Tibial artery (tissue), 4 donors: ENCODE results near the gene CALD1.

ENCODE experiments used
- DNase-seq, 2 donors: peaks; one replicate each; pipeline ENCODE4 v3.0.0-alpha.2; 2019
- H3K27ac ChIP-seq, 2 donors: fragments of 200-600 bp; sonication (generic) in 1 of 2; 1 replicate in 1 of 2; 2 replicates in 1 of 2; pipeline ENCODE4 v1.5.1; 2018 to 2019; ENCODE audit warnings: mild to moderate bottlenecking in 1 of 2
- H3K27me3 ChIP-seq, 2 donors: fragments of 200-600 bp; sonication (generic) in 1 of 2; one replicate each; pipeline versions ENCODE4 v1.5.1 to v1.6.0; 2016 to 2019
- H3K36me3 ChIP-seq, 3 donors: fragments of 200-600 bp; sonication (generic) in 2 of 3; one replicate each; pipeline ENCODE4 v1.5.1; 2016 to 2019; ENCODE audit warnings: mild to moderate bottlenecking in 2 of 3
- H3K4me1 ChIP-seq, 4 donors: fragments of 200-600 bp; sonication (generic) in 2 of 4; 1 replicate in 3 of 4; 2 replicates in 1 of 4; pipeline ENCODE4 v1.5.1; 2016 to 2019
- H3K4me3 ChIP-seq, 2 donors: fragments of 200-600 bp; sonication (generic) in 1 of 2; 1 replicate in 1 of 2; 2 replicates in 1 of 2; pipeline ENCODE4 v1.5.1; 2018 to 2019; ENCODE audit warnings: mild to moderate bottlenecking in 2 of 2
- H3K9me3 ChIP-seq, 3 donors: fragments of 200-600 bp; sonication (generic) in 1 of 3; one replicate each; pipeline ENCODE4 v1.5.1; 2016 to 2019
- CTCF ChIP-seq, 2 experiments: fragments of 200-600 bp in 1 of 2; fragments of 450-650 bp in 1 of 2; IDR thresholded peaks; one replicate each; pipeline ENCODE4 v1.5.1; 2017 to 2019; ENCODE audit warnings: antibody characterized with exemption in 2 of 2, mild to moderate bottlenecking in 1 of 2, moderate library complexity in 1 of 2
- intact Hi-C: fragments of 100-400 bp; cut with DNase I; formaldehyde crosslinking; loops from one replicate; pipeline ENCODE4 v1.15.0; 2023; ENCODE audit warnings: low total_unique reads

The CALD1 gene

GRCh38 chr7:134870781-134871180, 91.3 kb downstream of the CALD1 start:
- H3K9me3 ChIP-seq = no peaks in the 10 kb centered on the region
- TF ChIP-seq CTCF (IDR thresholded peaks at IDR 0.05) = no peak
- H3K36me3 ChIP-seq = peaks cover 22 to 25% (median 22%) of the 10 kb centered on the region in 3 donors
- H3K4me1 ChIP-seq = peaks cover 0 to 98% (median 56%) of the 10 kb centered on the region in 4 donors
- intact Hi-C loops = no loop called here
- no peaks in the 10 kb centered on the region for H3K27me3 ChIP-seq
- no peak overlapping the region for H3K4me3 ChIP-seq
- no peak for DNase-seq
- peak overlapping the region; percentile 14 to 58 for H3K27ac ChIP-seq

- Histone ChIP-seq H3K4me3 (no peak overlapping the region), H3K27ac (peak overlapping the region; percentile 57 to 58), H3K4me1 (peaks cover 0 to 99% (median 47%) of the 10 kb centered on the region in 4 donors), H3K27me3 (no peaks in the 10 kb centered on the region), H3K9me3 (no peaks in the 10 kb centered on the region), H3K36me3 (peaks cover 18 to 25% (median 20%) of the 10 kb centered on the region in 3 donors)
- intact Hi-C loops = no loop called here
- no peak for DNase-seq
- TF ChIP-seq CTCF (IDR thresholded peaks at IDR 0.05) = no peak
Measured at GRCh38 chr7:134873253-134873652, 93.8 kb downstream of the CALD1 start.

- peak overlapping the region; percentile 57 to 58 for H3K27ac ChIP-seq
- no peak for TF ChIP-seq CTCF (IDR thresholded peaks at IDR 0.05)
Measured at GRCh38 chr7:134874407-134874806, 95.0 kb downstream of the CALD1 start.

GRCh38 chr7:134875867-134876266, 96.4 kb downstream of the CALD1 start:
- no peaks in the 10 kb centered on the region for H3K27me3 ChIP-seq
- intact Hi-C loops = no loop called here
- peak overlapping the region; percentile 55 to 57 for H3K27ac ChIP-seq
- H3K4me1 ChIP-seq = peaks cover 0 to 100% (median 42%) of the 10 kb centered on the region in 4 donors
- TF ChIP-seq CTCF (IDR thresholded peaks at IDR 0.05) = no peak
- no peak for DNase-seq
- H3K9me3 ChIP-seq = no peaks in the 10 kb centered on the region
- H3K4me3 ChIP-seq = no peak overlapping the region
- peaks cover 0 to 10% (median 0%) of the 10 kb centered on the region in 3 donors for H3K36me3 ChIP-seq

More at GRCh38 chr7:134874407-134874806, 95.0 kb downstream of the CALD1 start:
- no peaks in the 10 kb centered on the region for H3K9me3 ChIP-seq
- H3K4me3 ChIP-seq = no peak overlapping the region
- peaks cover 0 to 100% (median 49%) of the 10 kb centered on the region in 4 donors for H3K4me1 ChIP-seq
- no peak for DNase-seq
- H3K27me3 ChIP-seq = no peaks in the 10 kb centered on the region
- intact Hi-C loops = no loop called here
- H3K36me3 ChIP-seq = peaks cover 7 to 13% (median 8%) of the 10 kb centered on the region in 3 donors

- H3K27me3 ChIP-seq = no peaks in the 10 kb centered on the region
- H3K27ac ChIP-seq = peak overlapping the region; percentile 25 to 49
- peaks cover 0 to 100% (median 24%) of the 10 kb centered on the region in 4 donors for H3K4me1 ChIP-seq
- DNase-seq = no peak
- TF ChIP-seq CTCF (IDR thresholded peaks at IDR 0.05) = no peak
- intact Hi-C loops = no loop called here
- H3K4me3 ChIP-seq = no peak overlapping the region
- H3K9me3 ChIP-seq = no peaks in the 10 kb centered on the region
- H3K36me3 ChIP-seq = peaks cover 0 to 10% (median 0%) of the 10 kb centered on the region in 3 donors
Measured at GRCh38 chr7:134878746-134879357, 99.4 kb downstream of the CALD1 start.
